ENCODE data around the gene ARFGAP3. TPM values are rescaled to one million over a fixed set of nuclear protein-coding genes. Genes with fewer than 3 reads are reported as not detected.

Gene ARFGAP3
- total RNA-seq, 1 experiment from 2014 or later: 27.0 TPM

- CTCF ChIA-PET: no interaction called here
- Histone ChIP-seq H3K27ac (ENCODE audit: low read length) (no peak overlapping the region), H3K4me1 (ENCODE audit: control insufficient read depth, insufficient read depth, low read length) (no peaks in the 10 kb centered on the region), H3K4me3 (ENCODE audit: low read depth in 2 of 2, low read length in 2 of 2) (no peak overlapping the region), H3K36me3 (ENCODE audit: control insufficient read depth, insufficient read depth, low read length) (no peaks in the 10 kb centered on the region), H3K9me3 (ENCODE audit: control insufficient read depth, insufficient read depth, low read depth, low read length) (no peaks in the 10 kb centered on the region), H3K27me3 (ENCODE audit: control insufficient read depth, insufficient read depth, low read length) (no peaks in the 10 kb centered on the region)
- intact Hi-C loops (cut with micrococcal nuclease; ENCODE audit: unreplicated experiment) (no loop called here), in situ Hi-C loops (cut with HindIII; ENCODE audit: low pct_unique_long_range_greater_than_20kb, low sequenced_read_pairs) (no loop called here)
- DNase-seq (ENCODE audit: low read depth, low spot score) (no peak), ATAC-seq (no peak)
- TF ChIP-seq REST (IDR thresholded peaks at IDR 0.05; ENCODE audit: insufficient read depth in 1 of 2, low read depth in 2 of 2, low read length in 1 of 2): no peak
- TF ChIP-seq TCF7L2 (IDR thresholded peaks at IDR 0.05; ENCODE audit: low read depth, low read length): no peak
- POLR2A ChIA-PET: no interaction called here
- BruUV-seq (replicated peaks): no TSS peak
Measured at GRCh38 chr22:42763965-42764480, 93.0 kb downstream of the ARFGAP3 start.

DNA sequence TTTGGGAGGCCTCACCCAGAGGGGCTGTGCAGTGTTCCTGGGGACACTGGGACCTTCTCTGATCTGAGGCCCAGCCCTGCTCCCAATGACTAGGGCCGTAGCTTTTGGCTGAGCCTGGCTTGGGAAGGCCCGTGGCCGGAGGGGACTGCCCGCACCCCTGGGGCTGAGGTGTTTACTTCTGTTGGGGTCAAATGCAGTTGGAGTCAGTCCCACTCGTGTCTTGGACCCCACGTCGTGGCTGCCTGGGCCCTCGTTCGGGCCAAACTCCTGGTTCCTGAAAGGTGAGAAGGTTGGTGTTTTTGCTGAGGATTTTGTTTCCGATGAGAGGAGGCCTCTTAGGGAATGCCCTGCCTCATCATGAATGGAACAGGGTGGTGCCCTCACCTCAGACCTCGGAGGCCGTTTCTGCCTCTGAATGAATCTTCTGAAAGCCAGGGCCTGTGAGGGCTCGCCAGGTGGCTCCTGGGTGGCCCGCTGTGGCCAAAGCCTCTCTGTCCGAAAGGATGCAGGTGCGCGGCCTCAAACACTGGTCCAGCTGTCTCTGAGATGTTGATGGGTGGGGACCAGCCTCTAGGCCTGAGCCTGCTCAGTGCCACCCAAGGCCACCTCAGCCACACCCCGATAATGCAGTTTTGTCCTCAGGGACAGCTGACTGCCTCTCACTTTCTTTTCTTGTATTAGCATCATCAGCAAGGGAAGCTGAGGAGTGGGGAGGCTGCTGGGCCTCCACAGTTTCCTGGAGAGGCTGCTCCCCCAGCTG lies 96.1 kb downstream of the ARFGAP3 start:
- no peaks in the 10 kb centered on the region for H3K36me3 ChIP-seq (ENCODE audit: control insufficient read depth, insufficient read depth, low read length)
- H3K27me3 ChIP-seq (ENCODE audit: control insufficient read depth, insufficient read depth, low read length): no peaks in the 10 kb centered on the region
- intact Hi-C loops (cut with micrococcal nuclease; ENCODE audit: unreplicated experiment): no loop called here
- no peaks in the 10 kb centered on the region for H3K4me1 ChIP-seq (ENCODE audit: control insufficient read depth, insufficient read depth, low read length)
- no TSS peak for BruUV-seq (replicated peaks)
- H3K9me3 ChIP-seq (ENCODE audit: control insufficient read depth, insufficient read depth, low read depth, low read length): no peaks in the 10 kb centered on the region
- ChIA-PET CTCF (no interaction called here), POLR2A (no interaction called here)
- H3K27ac ChIP-seq (ENCODE audit: low read length): no peak overlapping the region
- ATAC-seq (no peak), DNase-seq (ENCODE audit: low read depth, low spot score) (no peak)
- no peak overlapping the region for H3K4me3 ChIP-seq (ENCODE audit: low read depth in 2 of 2, low read length in 2 of 2)
- TF ChIP-seq REST (IDR thresholded peaks at IDR 0.05; ENCODE audit: insufficient read depth in 1 of 2, low read depth in 2 of 2, low read length in 1 of 2): no peak
- in situ Hi-C loops (cut with HindIII; ENCODE audit: low pct_unique_long_range_greater_than_20kb, low sequenced_read_pairs): no loop called here

- ChIA-PET POLR2A (no interaction called here), CTCF (no interaction called here)
- Histone ChIP-seq H3K27me3 (ENCODE audit: control insufficient read depth, insufficient read depth, low read length) (no peaks in the 10 kb centered on the region), H3K9me3 (ENCODE audit: control insufficient read depth, insufficient read depth, low read depth, low read length) (no peaks in the 10 kb centered on the region), H3K36me3 (ENCODE audit: control insufficient read depth, insufficient read depth, low read length) (no peaks in the 10 kb centered on the region), H3K27ac (ENCODE audit: low read length) (no peak overlapping the region), H3K4me1 (ENCODE audit: control insufficient read depth, insufficient read depth, low read length) (peaks cover 3% of the 10 kb centered on the region), H3K4me3 (ENCODE audit: low read depth in 2 of 2, low read length in 2 of 2) (no peak overlapping the region)
- TF ChIP-seq REST (IDR thresholded peaks at IDR 0.05; ENCODE audit: insufficient read depth in 1 of 2, low read depth in 2 of 2, low read length in 1 of 2): no peak
- no peak for TF ChIP-seq SIN3A (IDR thresholded peaks at IDR 0.05; ENCODE audit: borderline replicate concordance, insufficient read depth, low read depth, low read length)
- no peak for TF ChIP-seq POLR2AphosphoS5 (IDR thresholded peaks at IDR 0.05; ENCODE audit: low read depth, low read length)
- TF ChIP-seq TCF7L2 (IDR thresholded peaks at IDR 0.05; ENCODE audit: low read depth, low read length): no peak
- TF ChIP-seq, protein P1, sequence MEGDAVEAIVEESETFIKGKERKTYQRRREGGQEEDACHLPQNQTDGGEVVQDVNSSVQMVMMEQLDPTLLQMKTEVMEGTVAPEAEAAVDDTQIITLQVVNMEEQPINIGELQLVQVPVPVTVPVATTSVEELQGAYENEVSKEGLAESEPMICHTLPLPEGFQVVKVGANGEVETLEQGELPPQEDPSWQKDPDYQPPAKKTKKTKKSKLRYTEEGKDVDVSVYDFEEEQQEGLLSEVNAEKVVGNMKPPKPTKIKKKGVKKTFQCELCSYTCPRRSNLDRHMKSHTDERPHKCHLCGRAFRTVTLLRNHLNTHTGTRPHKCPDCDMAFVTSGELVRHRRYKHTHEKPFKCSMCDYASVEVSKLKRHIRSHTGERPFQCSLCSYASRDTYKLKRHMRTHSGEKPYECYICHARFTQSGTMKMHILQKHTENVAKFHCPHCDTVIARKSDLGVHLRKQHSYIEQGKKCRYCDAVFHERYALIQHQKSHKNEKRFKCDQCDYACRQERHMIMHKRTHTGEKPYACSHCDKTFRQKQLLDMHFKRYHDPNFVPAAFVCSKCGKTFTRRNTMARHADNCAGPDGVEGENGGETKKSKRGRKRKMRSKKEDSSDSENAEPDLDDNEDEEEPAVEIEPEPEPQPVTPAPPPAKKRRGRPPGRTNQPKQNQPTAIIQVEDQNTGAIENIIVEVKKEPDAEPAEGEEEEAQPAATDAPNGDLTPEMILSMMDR (IDR thresholded peaks at IDR 0.05): no peak
- intact Hi-C loops (cut with micrococcal nuclease; ENCODE audit: unreplicated experiment): no loop called here
- no TSS peak for BruUV-seq (replicated peaks)
- in situ Hi-C loops (cut with HindIII; ENCODE audit: low pct_unique_long_range_greater_than_20kb, low sequenced_read_pairs): no loop called here
- DNase-seq (ENCODE audit: low read depth, low spot score): no peak
- ATAC-seq: no peak
Measured at GRCh38 chr22:42758931-42759629, 98.0 kb downstream of the ARFGAP3 start.
